ENCODE results near the gene C19orf44.
"Not testable (repeated sequence)": the region's sequence is repeated elsewhere in the genome, so short reads cannot be mapped to it uniquely, and the experiment has no call there.

C19orf44 gene

DNA sequence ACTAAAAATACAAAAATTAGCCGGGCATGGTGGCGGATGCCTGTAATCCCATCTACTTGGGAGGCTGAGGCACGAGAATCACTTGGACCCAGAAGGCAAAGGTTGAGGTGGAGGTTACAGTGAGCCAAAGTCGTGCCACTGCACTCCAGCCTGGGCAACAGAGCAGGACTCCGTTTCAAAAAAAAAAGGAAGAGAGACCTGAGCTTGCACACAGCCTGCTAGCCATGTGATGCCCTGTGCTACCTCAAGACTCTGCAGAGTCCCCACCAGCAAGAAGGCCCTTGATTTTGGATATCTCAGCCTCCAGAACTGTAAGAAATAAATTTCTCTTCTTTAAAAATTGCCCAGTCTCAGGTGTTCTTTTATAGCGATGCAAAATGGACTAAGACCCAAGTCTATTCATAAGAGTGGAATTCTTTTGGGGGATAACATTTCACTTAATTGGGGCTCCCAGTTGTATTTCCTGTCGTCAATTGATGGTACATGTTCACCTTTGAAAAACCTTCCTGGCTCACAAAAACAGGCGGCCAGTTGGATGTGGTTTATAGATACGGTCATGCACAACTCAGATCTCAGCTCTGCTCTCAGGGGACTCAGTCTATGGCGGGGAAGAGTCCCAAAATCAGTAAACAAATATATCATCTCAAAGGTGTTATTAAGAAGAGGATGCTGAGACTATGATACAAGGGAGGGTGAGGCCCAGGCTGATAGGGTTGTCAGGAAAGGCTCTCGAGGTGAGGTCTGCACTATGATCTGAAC is 48.5 kb downstream of the C19orf44 start:
- H3K79me2 ChIP-seq (ENCODE audit: control insufficient read depth, low read length): peaks cover 84% of the 10 kb centered on the region
- peak overlapping the region; percentile 86 for H3K4me2 ChIP-seq (ENCODE audit: low read length)
- peak overlapping the region; percentile 77 for H3K27ac ChIP-seq (ENCODE audit: low read depth, low read length)

GRCh38 chr19:16548956-16549355 is 52.8 kb downstream of the C19orf44 start:
- H3K27me3 ChIP-seq (ENCODE audit: control insufficient read depth, low read length): no peaks in the 10 kb centered on the region
- H3K4me2 ChIP-seq (ENCODE audit: low read length): no peak overlapping the region
- H3F3A ChIP-seq (ENCODE audit: control insufficient read depth, insufficient read depth): peaks cover 22% of the 10 kb centered on the region
- H3K27ac ChIP-seq (ENCODE audit: low read depth, low read length): no peak overlapping the region
- no peaks in the 10 kb centered on the region for H3K9me2 ChIP-seq (replicated peaks; ENCODE audit: control insufficient read depth, low read length)
- peaks cover 35% of the 10 kb centered on the region for H3K36me3 ChIP-seq (ENCODE audit: control insufficient read depth, low read length)
- H4K20me1 ChIP-seq (ENCODE audit: control insufficient read depth, insufficient read depth, low read depth, low read length): no peaks in the 10 kb centered on the region; the same call in 1 of the 2 replicates
- peaks cover 35% of the 10 kb centered on the region for H3K4me1 ChIP-seq (ENCODE audit: control insufficient read depth, low read length)
- no peak overlapping the region for H3K4me3 ChIP-seq (ENCODE audit: low read length)
- H3K79me2 ChIP-seq (ENCODE audit: control insufficient read depth, low read length): peaks cover 44% of the 10 kb centered on the region
- TF ChIP-seq EZH2phosphoT487 (IDR thresholded peaks at IDR 0.05; ENCODE audit: borderline replicate concordance, low read length): no peak
- TF ChIP-seq, protein P1, sequence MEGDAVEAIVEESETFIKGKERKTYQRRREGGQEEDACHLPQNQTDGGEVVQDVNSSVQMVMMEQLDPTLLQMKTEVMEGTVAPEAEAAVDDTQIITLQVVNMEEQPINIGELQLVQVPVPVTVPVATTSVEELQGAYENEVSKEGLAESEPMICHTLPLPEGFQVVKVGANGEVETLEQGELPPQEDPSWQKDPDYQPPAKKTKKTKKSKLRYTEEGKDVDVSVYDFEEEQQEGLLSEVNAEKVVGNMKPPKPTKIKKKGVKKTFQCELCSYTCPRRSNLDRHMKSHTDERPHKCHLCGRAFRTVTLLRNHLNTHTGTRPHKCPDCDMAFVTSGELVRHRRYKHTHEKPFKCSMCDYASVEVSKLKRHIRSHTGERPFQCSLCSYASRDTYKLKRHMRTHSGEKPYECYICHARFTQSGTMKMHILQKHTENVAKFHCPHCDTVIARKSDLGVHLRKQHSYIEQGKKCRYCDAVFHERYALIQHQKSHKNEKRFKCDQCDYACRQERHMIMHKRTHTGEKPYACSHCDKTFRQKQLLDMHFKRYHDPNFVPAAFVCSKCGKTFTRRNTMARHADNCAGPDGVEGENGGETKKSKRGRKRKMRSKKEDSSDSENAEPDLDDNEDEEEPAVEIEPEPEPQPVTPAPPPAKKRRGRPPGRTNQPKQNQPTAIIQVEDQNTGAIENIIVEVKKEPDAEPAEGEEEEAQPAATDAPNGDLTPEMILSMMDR (IDR thresholded peaks at IDR 0.05; ENCODE audit: low read depth, low read length, poor library complexity, severe bottlenecking): no peak
- no peaks in the 10 kb centered on the region for H3K9me3 ChIP-seq (ENCODE audit: control insufficient read depth, insufficient read depth, low read length)

More for the DNA sequence above, 48.5 kb downstream of the C19orf44 start:
- Histone ChIP-seq H3K27me3 (ENCODE audit: control insufficient read depth, low read length) (no peaks in the 10 kb centered on the region), H4K20me1 (ENCODE audit: control insufficient read depth, insufficient read depth, low read depth, low read length) (peaks cover 15% of the 10 kb centered on the region), H3K9me2 (replicated peaks; ENCODE audit: control insufficient read depth, low read length) (no peaks in the 10 kb centered on the region), H3K36me3 (ENCODE audit: control insufficient read depth, low read length) (peaks cover 43% of the 10 kb centered on the region), H3K9me3 (ENCODE audit: control insufficient read depth, insufficient read depth, low read length) (no peaks in the 10 kb centered on the region), H3K4me3 (ENCODE audit: low read length) (peak overlapping the region; percentile 48), H3F3A (ENCODE audit: control insufficient read depth, insufficient read depth) (peaks cover 31% of the 10 kb centered on the region), H3K4me1 (ENCODE audit: control insufficient read depth, low read length) (peaks cover 60% of the 10 kb centered on the region)
- TF ChIP-seq EZH2phosphoT487 (IDR thresholded peaks at IDR 0.05; ENCODE audit: borderline replicate concordance, low read length): no peak
- TF ChIP-seq, protein P1 (IDR thresholded peaks at IDR 0.05; ENCODE audit: low read depth, low read length, poor library complexity, severe bottlenecking): no peak

DNA sequence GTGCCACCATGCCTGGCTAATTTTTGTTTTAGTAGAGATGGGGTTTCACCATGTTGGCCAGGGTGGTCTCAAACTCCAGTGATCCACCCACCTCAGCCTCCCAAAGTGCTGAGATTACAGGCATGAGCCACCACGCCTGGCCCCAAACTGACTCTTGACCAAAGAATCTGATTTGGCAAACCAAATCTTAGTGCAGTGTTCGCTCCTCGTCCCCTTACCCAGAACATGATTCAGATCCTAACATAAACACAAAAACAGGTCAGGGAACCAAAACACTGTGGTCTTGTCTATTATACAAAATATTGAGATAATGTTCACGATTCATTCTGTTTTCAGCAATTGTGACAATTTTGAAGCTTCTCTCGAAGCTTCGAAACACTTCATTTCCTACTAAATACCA is 55.7 kb downstream of the C19orf44 start:
- not testable (repeated sequence) for H3K9me2 ChIP-seq (replicated peaks; ENCODE audit: control insufficient read depth, low read length); H4K20me1 ChIP-seq (ENCODE audit: control insufficient read depth, insufficient read depth, low read depth, low read length); H3K4me3 ChIP-seq (ENCODE audit: low read length); H3K27ac ChIP-seq (ENCODE audit: low read depth, low read length); H3K9me3 ChIP-seq (ENCODE audit: control insufficient read depth, insufficient read depth, low read length); H3K27me3 ChIP-seq (ENCODE audit: control insufficient read depth, low read length); H3K4me2 ChIP-seq (ENCODE audit: low read length)
- H3K36me3 ChIP-seq (ENCODE audit: control insufficient read depth, low read length): peaks cover 51% of the 10 kb centered on the region
- peaks cover 26% of the 10 kb centered on the region for H3K79me2 ChIP-seq (ENCODE audit: control insufficient read depth, low read length)
- H3K4me1 ChIP-seq (ENCODE audit: control insufficient read depth, low read length): peaks cover 17% of the 10 kb centered on the region
- peaks cover 11% of the 10 kb centered on the region for H3F3A ChIP-seq (ENCODE audit: control insufficient read depth, insufficient read depth)

DNA sequence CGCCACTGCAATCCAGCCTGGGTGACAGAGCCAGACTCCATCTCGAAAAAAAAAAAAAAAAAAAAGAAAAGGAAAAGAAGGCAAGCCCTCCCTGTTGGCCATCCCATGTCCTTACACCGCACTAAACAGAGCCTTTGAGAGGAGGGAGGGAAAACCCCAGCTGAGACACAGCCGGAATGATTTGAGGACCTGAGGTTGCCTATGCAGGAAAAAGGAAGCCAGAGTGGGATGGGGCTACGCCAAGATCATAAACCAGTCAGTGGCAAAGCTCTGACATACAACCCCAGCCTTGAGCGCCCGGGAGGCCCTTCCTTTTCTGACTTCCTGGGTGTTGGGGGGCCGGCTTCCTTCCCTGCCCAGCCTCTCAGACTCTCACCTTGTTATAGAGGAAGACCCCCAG is 58.6 kb downstream of the C19orf44 start:
- H3K9me3 ChIP-seq (ENCODE audit: control insufficient read depth, insufficient read depth, low read length): no peaks in the 10 kb centered on the region
- H3K4me1 ChIP-seq (ENCODE audit: control insufficient read depth, low read length): no peaks in the 10 kb centered on the region
- peaks cover under 1% of the 10 kb centered on the region for H3K79me2 ChIP-seq (ENCODE audit: control insufficient read depth, low read length)
- H3K27me3 ChIP-seq (ENCODE audit: control insufficient read depth, low read length): no peaks in the 10 kb centered on the region
- no peaks in the 10 kb centered on the region for H4K20me1 ChIP-seq (ENCODE audit: control insufficient read depth, insufficient read depth, low read depth, low read length)
- H3F3A ChIP-seq (ENCODE audit: control insufficient read depth, insufficient read depth): 0 out of 2 replicates have a peak, but pooled peaks cover 1% of the 10 kb centered on the region
- no peak for TF ChIP-seq EZH2phosphoT487 (IDR thresholded peaks at IDR 0.05; ENCODE audit: borderline replicate concordance, low read length)
- TF ChIP-seq, protein P1 (IDR thresholded peaks at IDR 0.05; ENCODE audit: low read depth, low read length, poor library complexity, severe bottlenecking): no peak
- H3K36me3 ChIP-seq (ENCODE audit: control insufficient read depth, low read length): peaks cover 56% of the 10 kb centered on the region
- H3K4me2 ChIP-seq (ENCODE audit: low read length): no peak overlapping the region
- H3K4me3 ChIP-seq (ENCODE audit: low read length): no peak overlapping the region
- no peak overlapping the region for H3K27ac ChIP-seq (ENCODE audit: low read depth, low read length)
- no peaks in the 10 kb centered on the region for H3K9me2 ChIP-seq (replicated peaks; ENCODE audit: control insufficient read depth, low read length)

Measured in DOHH2 (cell line).